Esophagus muscularis mucosa (tissue), 4 donors: ENCODE results near the gene TMA7.
"Not testable (repeated sequence)": the region's sequence is repeated elsewhere in the genome, so short reads cannot be mapped to it uniquely, and the experiment has no call there.

Experiments used
- CTCF ChIP-seq, 3 experiments: fragments of 200-600 bp in 2 of 3; fragments of 450-650 bp in 1 of 3; sonication (generic) in 2 of 3; IDR thresholded peaks; one replicate each; pipeline ENCODE4 v1.5.1; 2017 to 2019; ENCODE audit warnings: antibody characterized with exemption in 3 of 3, mild to moderate bottlenecking in 2 of 3, moderate library complexity in 1 of 3
- EP300 ChIP-seq: sonication (generic); formaldehyde crosslinking; IDR thresholded peaks from one replicate; pipeline ENCODE4 v1.6.1; 2017; ENCODE audit warnings: antibody characterized with exemption
- POLR2AphosphoS5 ChIP-seq, 2 donors: sonication (generic); formaldehyde crosslinking; IDR thresholded peaks; one replicate each; pipeline ENCODE4 v1.6.1; 2017; ENCODE audit warnings: antibody characterized with exemption in 2 of 2

- TF ChIP-seq CTCF (IDR thresholded peaks at IDR 0.05); POLR2AphosphoS5 (IDR thresholded peaks at IDR 0.05); EP300: not testable (repeated sequence)
These were observed 38.6 kb upstream of the TMA7 start for GRCh38 chr3:48401434-48401901.
